Measurements from ENCODE around the gene PIGX.

Gene PIGX

GRCh38 chr3:196686436-196686835 lies 25.7 kb upstream of the PIGX start:
- H3K9ac ChIP-seq (ENCODE audit: low read depth, low read length), result no peak overlapping the region
- no peak overlapping the region for H3K27ac ChIP-seq (ENCODE audit: low read depth, low read length)
- H3K4me1 ChIP-seq (ENCODE audit: control insufficient read depth, insufficient read depth, low read length), result peaks cover 9% of the 10 kb centered on the region
- H3K4me3 ChIP-seq (ENCODE audit: low read depth, low read length), result no peak overlapping the region
- no peaks in the 10 kb centered on the region for H3K27me3 ChIP-seq (ENCODE audit: control insufficient read depth, insufficient read depth, low read length)
- H3K36me3 ChIP-seq (ENCODE audit: control insufficient read depth, insufficient read depth, low read length), result no peaks in the 10 kb centered on the region
- H3K9me3 ChIP-seq (ENCODE audit: control insufficient read depth, insufficient read depth, low read length), result no peaks in the 10 kb centered on the region; the same call in 1 of the 2 replicates

DNA sequence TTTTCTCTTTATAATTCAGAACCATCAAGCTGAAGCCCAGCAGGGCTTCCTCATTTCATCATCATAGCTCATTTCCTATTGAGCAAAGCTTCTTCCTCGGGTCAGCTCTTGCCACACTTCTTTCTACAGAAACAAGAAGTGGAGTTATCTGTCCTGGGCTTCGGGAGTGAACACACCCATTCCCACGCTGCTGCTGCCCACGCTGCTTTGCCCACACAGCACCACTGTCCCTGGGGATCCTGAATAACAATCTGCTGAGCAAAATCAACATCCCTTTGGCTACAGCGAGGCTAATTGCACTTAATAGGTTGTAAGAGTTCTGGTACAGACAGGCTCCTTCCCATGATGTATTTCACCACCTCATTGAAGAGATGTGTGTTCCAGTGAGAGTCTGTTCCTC lies 23.8 kb upstream of the PIGX start:
- Histone ChIP-seq H3K27ac (ENCODE audit: low read depth, low read length) (no peak overlapping the region), H3K4me1 (ENCODE audit: control insufficient read depth, insufficient read depth, low read length) (peaks cover 9% of the 10 kb centered on the region), H3K9ac (ENCODE audit: low read depth, low read length) (no peak overlapping the region), H3K4me3 (ENCODE audit: low read depth, low read length) (no peak overlapping the region), H3K27me3 (ENCODE audit: control insufficient read depth, insufficient read depth, low read length) (no peaks in the 10 kb centered on the region), H3K36me3 (ENCODE audit: control insufficient read depth, insufficient read depth, low read length) (no peaks in the 10 kb centered on the region), H3K9me3 (ENCODE audit: control insufficient read depth, insufficient read depth, low read length) (no peaks in the 10 kb centered on the region; the same call in 1 of the 2 replicates)

DNA sequence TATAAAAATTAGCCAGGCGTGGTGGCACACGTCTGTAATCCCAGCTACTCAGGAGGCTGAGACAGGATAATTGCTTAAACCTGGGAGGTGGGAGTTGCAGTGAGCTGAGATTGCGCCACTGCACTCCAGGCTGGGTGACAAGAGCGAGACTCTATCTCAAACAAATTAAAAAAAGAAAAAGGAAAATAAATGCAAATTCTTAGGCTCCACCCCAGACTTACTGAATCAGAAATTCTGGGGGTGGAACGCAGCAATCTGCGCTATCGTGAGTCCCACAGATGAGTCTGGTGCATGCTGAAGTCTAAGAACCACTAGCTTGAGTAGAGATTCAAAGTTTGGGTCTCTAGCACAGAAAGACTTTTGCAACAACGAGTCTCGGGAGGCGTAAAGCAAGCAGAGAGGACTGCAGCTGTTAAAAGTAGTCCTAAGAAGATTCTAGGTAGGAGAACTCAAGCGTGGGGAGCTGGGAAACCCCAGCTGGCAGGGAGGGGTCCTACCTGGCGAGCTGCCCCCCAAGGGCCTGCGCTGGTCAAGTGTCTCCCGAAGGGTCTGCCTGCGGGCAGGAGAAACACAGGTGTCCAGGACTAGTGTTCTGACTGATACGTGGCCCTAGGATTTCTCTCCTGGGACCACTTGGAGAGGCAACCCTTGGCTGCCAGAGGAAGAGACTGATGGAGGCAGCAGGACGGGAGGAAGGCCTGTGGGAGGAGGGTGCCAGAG lies 22.1 kb upstream of the PIGX start:
- H3K4me3 ChIP-seq (ENCODE audit: low read depth, low read length), result no peak overlapping the region

GRCh38 chr3:196691386-196691785 lies 20.8 kb upstream of the PIGX start:
- H3K27ac ChIP-seq (ENCODE audit: low read depth, low read length), result no peak overlapping the region

More for the DNA sequence above, 22.1 kb upstream of the PIGX start:
- H3K27me3 ChIP-seq (ENCODE audit: control insufficient read depth, insufficient read depth, low read length), result no peaks in the 10 kb centered on the region
- H3K9ac ChIP-seq (ENCODE audit: low read depth, low read length), result no peak overlapping the region
- peaks cover 6% of the 10 kb centered on the region for H3K4me1 ChIP-seq (ENCODE audit: control insufficient read depth, insufficient read depth, low read length)
- no peaks in the 10 kb centered on the region for H3K36me3 ChIP-seq (ENCODE audit: control insufficient read depth, insufficient read depth, low read length)
- H3K27ac ChIP-seq (ENCODE audit: low read depth, low read length), result no peak overlapping the region
- no peaks in the 10 kb centered on the region for H3K9me3 ChIP-seq (ENCODE audit: control insufficient read depth, insufficient read depth, low read length)

DNA sequence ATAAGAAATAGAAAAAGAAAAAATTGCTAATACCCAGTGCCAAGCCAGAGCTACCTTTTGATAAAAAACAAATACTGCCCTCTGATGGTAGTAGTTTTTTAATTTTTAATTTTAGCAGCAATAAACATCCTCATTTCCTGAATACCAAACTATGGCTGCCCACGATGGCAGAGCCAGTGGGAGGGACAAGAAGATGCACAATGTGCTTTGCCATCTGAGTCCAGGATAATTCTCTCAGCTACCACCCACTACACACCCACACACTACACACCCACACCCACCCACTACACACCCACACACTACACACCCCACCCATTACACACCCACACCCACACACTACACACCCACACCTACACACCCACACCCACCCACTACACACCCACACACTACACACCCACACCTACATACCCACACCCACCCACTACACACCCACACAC lies 18.0 kb upstream of the PIGX start:
- Histone ChIP-seq H3K9ac (ENCODE audit: low read depth, low read length) (no peak overlapping the region), H3K9me3 (ENCODE audit: control insufficient read depth, insufficient read depth, low read length) (no peaks in the 10 kb centered on the region), H3K4me3 (ENCODE audit: low read depth, low read length) (no peak overlapping the region), H3K27ac (ENCODE audit: low read depth, low read length) (no peak overlapping the region), H3K36me3 (ENCODE audit: control insufficient read depth, insufficient read depth, low read length) (no peaks in the 10 kb centered on the region), H3K27me3 (ENCODE audit: control insufficient read depth, insufficient read depth, low read length) (no peaks in the 10 kb centered on the region), H3K4me1 (ENCODE audit: control insufficient read depth, insufficient read depth, low read length) (no peaks in the 10 kb centered on the region)

More at GRCh38 chr3:196691386-196691785, 20.8 kb upstream of the PIGX start:
- Histone ChIP-seq H3K9me3 (ENCODE audit: control insufficient read depth, insufficient read depth, low read length) (no peaks in the 10 kb centered on the region), H3K36me3 (ENCODE audit: control insufficient read depth, insufficient read depth, low read length) (no peaks in the 10 kb centered on the region), H3K4me1 (ENCODE audit: control insufficient read depth, insufficient read depth, low read length) (peaks cover 6% of the 10 kb centered on the region), H3K4me3 (ENCODE audit: low read depth, low read length) (no peak overlapping the region), H3K27me3 (ENCODE audit: control insufficient read depth, insufficient read depth, low read length) (no peaks in the 10 kb centered on the region), H3K9ac (ENCODE audit: low read depth, low read length) (no peak overlapping the region)

- Histone ChIP-seq H3K9me3 (ENCODE audit: control insufficient read depth, insufficient read depth, low read length) (no peaks in the 10 kb centered on the region), H3K4me1 (ENCODE audit: control insufficient read depth, insufficient read depth, low read length) (no peaks in the 10 kb centered on the region), H3K27ac (ENCODE audit: low read depth, low read length) (no peak overlapping the region), H3K4me3 (ENCODE audit: low read depth, low read length) (no peak overlapping the region), H3K9ac (ENCODE audit: low read depth, low read length) (no peak overlapping the region), H3K27me3 (ENCODE audit: control insufficient read depth, insufficient read depth, low read length) (no peaks in the 10 kb centered on the region), H3K36me3 (ENCODE audit: control insufficient read depth, insufficient read depth, low read length) (no peaks in the 10 kb centered on the region)
Observed at GRCh38 chr3:196694941-196695848, 17.0 kb upstream of the PIGX start.

DNA sequence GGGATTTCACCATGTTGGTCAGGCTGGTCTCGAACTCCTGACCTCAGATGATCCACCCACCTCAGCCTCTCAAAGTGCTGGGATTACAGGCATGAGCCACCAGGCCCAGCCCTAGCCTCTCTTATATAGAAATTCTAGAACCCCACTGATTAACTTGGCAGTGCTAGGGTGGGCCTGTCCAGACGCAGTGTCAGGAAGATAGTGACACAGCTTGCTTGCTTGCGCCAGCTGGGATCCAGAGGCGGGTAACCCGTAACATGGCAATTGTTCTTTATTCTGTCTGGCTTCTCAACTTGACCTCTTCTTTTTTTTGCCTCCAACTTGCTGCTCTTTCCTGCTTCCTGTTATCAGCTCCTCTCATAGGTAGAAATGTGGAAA lies 16.3 kb upstream of the PIGX start:
- Histone ChIP-seq H3K27me3 (ENCODE audit: control insufficient read depth, insufficient read depth, low read length) (no peaks in the 10 kb centered on the region), H3K9ac (ENCODE audit: low read depth, low read length) (no peak overlapping the region), H3K27ac (ENCODE audit: low read depth, low read length) (no peak overlapping the region), H3K36me3 (ENCODE audit: control insufficient read depth, insufficient read depth, low read length) (no peaks in the 10 kb centered on the region), H3K4me1 (ENCODE audit: control insufficient read depth, insufficient read depth, low read length) (no peaks in the 10 kb centered on the region), H3K9me3 (ENCODE audit: control insufficient read depth, insufficient read depth, low read length) (no peaks in the 10 kb centered on the region), H3K4me3 (ENCODE audit: low read depth, low read length) (no peak overlapping the region)

- H3K4me3 ChIP-seq (ENCODE audit: low read depth, low read length), result no peak overlapping the region
- H3K9ac ChIP-seq (ENCODE audit: low read depth, low read length), result no peak overlapping the region
- no peaks in the 10 kb centered on the region for H3K9me3 ChIP-seq (ENCODE audit: control insufficient read depth, insufficient read depth, low read length)
- no peaks in the 10 kb centered on the region for H3K36me3 ChIP-seq (ENCODE audit: control insufficient read depth, insufficient read depth, low read length)
- no peaks in the 10 kb centered on the region for H3K4me1 ChIP-seq (ENCODE audit: control insufficient read depth, insufficient read depth, low read length)
- H3K27ac ChIP-seq (ENCODE audit: low read depth, low read length), result no peak overlapping the region
- no peaks in the 10 kb centered on the region for H3K27me3 ChIP-seq (ENCODE audit: control insufficient read depth, insufficient read depth, low read length)
Observed at GRCh38 chr3:196697270-196697669, 14.9 kb upstream of the PIGX start.

- Histone ChIP-seq H3K4me3 (ENCODE audit: low read depth, low read length) (no peak overlapping the region), H3K36me3 (ENCODE audit: control insufficient read depth, insufficient read depth, low read length) (no peaks in the 10 kb centered on the region), H3K9me3 (ENCODE audit: control insufficient read depth, insufficient read depth, low read length) (no peaks in the 10 kb centered on the region), H3K27me3 (ENCODE audit: control insufficient read depth, insufficient read depth, low read length) (no peaks in the 10 kb centered on the region), H3K4me1 (ENCODE audit: control insufficient read depth, insufficient read depth, low read length) (no peaks in the 10 kb centered on the region), H3K27ac (ENCODE audit: low read depth, low read length) (no peak overlapping the region), H3K9ac (ENCODE audit: low read depth, low read length) (no peak overlapping the region)
Observed at GRCh38 chr3:196699749-196700148, 12.4 kb upstream of the PIGX start.

DNA sequence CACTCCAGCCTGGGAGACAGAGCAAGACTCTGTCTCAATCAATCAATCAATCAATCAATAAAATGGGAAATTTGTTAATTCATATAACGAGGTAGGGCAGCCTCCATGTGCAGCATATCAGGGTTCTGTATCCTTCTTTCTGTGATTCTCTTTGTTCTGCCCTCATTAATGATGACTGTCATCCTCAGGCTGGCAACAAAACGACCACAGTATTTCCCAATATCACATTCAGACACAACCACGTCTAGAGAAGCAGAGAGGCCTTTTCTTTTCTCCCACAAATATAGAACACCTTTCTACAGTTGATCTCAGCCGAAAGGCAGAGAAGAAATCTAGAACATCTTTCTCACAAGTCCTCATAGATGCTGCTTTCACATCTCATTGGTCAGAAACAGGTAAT lies 11.4 kb upstream of the PIGX start:
- no peaks in the 10 kb centered on the region for H3K9me3 ChIP-seq (ENCODE audit: control insufficient read depth, insufficient read depth, low read length)
- no peaks in the 10 kb centered on the region for H3K4me1 ChIP-seq (ENCODE audit: control insufficient read depth, insufficient read depth, low read length)
- no peaks in the 10 kb centered on the region for H3K36me3 ChIP-seq (ENCODE audit: control insufficient read depth, insufficient read depth, low read length)
- no peak overlapping the region for H3K9ac ChIP-seq (ENCODE audit: low read depth, low read length)
- no peak overlapping the region for H3K4me3 ChIP-seq (ENCODE audit: low read depth, low read length)
- H3K27ac ChIP-seq (ENCODE audit: low read depth, low read length), result no peak overlapping the region
- H3K27me3 ChIP-seq (ENCODE audit: control insufficient read depth, insufficient read depth, low read length), result no peaks in the 10 kb centered on the region

GRCh38 chr3:196706327-196706726 lies 5.8 kb upstream of the PIGX start:
- H3K36me3 ChIP-seq (ENCODE audit: control insufficient read depth, insufficient read depth, low read length), result no peaks in the 10 kb centered on the region
- no peaks in the 10 kb centered on the region for H3K4me1 ChIP-seq (ENCODE audit: control insufficient read depth, insufficient read depth, low read length)
- H3K27ac ChIP-seq (ENCODE audit: low read depth, low read length), result no peak overlapping the region
- no peaks in the 10 kb centered on the region; the same call in 1 of the 2 replicates for H3K27me3 ChIP-seq (ENCODE audit: control insufficient read depth, insufficient read depth, low read length)
- no peak overlapping the region for H3K9ac ChIP-seq (ENCODE audit: low read depth, low read length)
- no peak overlapping the region for H3K4me3 ChIP-seq (ENCODE audit: low read depth, low read length)
- H3K9me3 ChIP-seq (ENCODE audit: control insufficient read depth, insufficient read depth, low read length), result no peaks in the 10 kb centered on the region
